ENCODE measurements around the gene IFNA8. TPM values are rescaled to one million over a fixed set of nuclear protein-coding genes. Genes with fewer than 3 reads are reported as not detected.

Gene IFNA8
- total RNA-seq, 1 experiment from 2014 or later: not detected

GRCh38 chr9:21428235-21428634 is 19.3 kb downstream of the IFNA8 start:
- no peak overlapping the region for H2BK20ac ChIP-seq (ENCODE audit: low read depth, low read length, poor library complexity, severe bottlenecking)
- no peak overlapping the region for H3K4ac ChIP-seq (ENCODE audit: low read depth, low read length)
- no peaks in the 10 kb centered on the region for H3K27me3 ChIP-seq (ENCODE audit: insufficient read depth, low read length)
- no peak overlapping the region for H2BK5ac ChIP-seq (ENCODE audit: insufficient read length, low read length)
- H2AK5ac ChIP-seq (ENCODE audit: insufficient read length, low read length): no peak overlapping the region
- H3K14ac ChIP-seq (ENCODE audit: insufficient read depth, low read length): no peak overlapping the region
- H3K36me3 Mint-ChIP-seq (ENCODE audit: insufficient read depth in 1 of 3, low read depth in 3 of 3): no peaks in the 10 kb centered on the region
- no peaks in the 10 kb centered on the region for H3K79me1 ChIP-seq (ENCODE audit: insufficient read depth, low read depth, low read length, poor library complexity, severe bottlenecking)
- H3K9me3 ChIP-seq (ENCODE audit: control insufficient read depth, low read depth, low read length): no peaks in the 10 kb centered on the region
- H2BK12ac ChIP-seq (ENCODE audit: insufficient read length, low read depth, low read length): no peak overlapping the region
- H3K9ac ChIP-seq (ENCODE audit: extremely low read depth, insufficient read length, low read length): no peak overlapping the region
- no peak overlapping the region for H3K23ac ChIP-seq (ENCODE audit: insufficient read length, low read depth, low read length)
- peaks cover 20 to 22% of the 10 kb centered on the region in 2 experiments for H3K4me1 Mint-ChIP-seq
- no peak overlapping the region for H2BK15ac ChIP-seq (ENCODE audit: low read depth, low read length)
- no peak for TF ChIP-seq CTCF (conservative IDR thresholded peaks at IDR 0.05)
- no peak overlapping the region for H3K4me2 ChIP-seq (ENCODE audit: insufficient read depth, insufficient read length, low read length)
- no peaks in the 10 kb centered on the region for H3K9me3 Mint-ChIP-seq
- no peak overlapping the region for H4K8ac ChIP-seq (replicated peaks; ENCODE audit: insufficient read length, low read depth, low read length)
- WGBS (ENCODE audit: extremely low coverage, insufficient read length, low lambda C conversion rate): no CpG with 5 or more reads among the region's 1 CpG
- no peak overlapping the region for H4K5ac ChIP-seq (ENCODE audit: insufficient read length, low read depth, low read length)
- no peak overlapping the region for H3K56ac ChIP-seq (ENCODE audit: insufficient read length, low read depth, low read length)
- H3K27ac ChIP-seq (ENCODE audit: insufficient read length, low read depth, low read length): no peak overlapping the region
- H4K20me1 ChIP-seq (ENCODE audit: control insufficient read depth, insufficient read depth, insufficient read length): no peaks in the 10 kb centered on the region
- no peak overlapping the region for H3T11ph ChIP-seq (ENCODE audit: low read length)
- no peak overlapping the region for H2BK120ac ChIP-seq (ENCODE audit: low read depth, low read length, poor library complexity, severe bottlenecking)
- no peak overlapping the region for H2AFZ ChIP-seq (ENCODE audit: low read length)
- no peak overlapping the region for H4K91ac ChIP-seq (ENCODE audit: insufficient read length, low read depth, low read length)
- H3K23me2 ChIP-seq (ENCODE audit: insufficient read length, low read depth, low read length, poor library complexity, severe bottlenecking): no peaks in the 10 kb centered on the region
- peaks cover 3% of the 10 kb centered on the region; the same call in 1 of the 2 replicates for H3K4me1 ChIP-seq (ENCODE audit: insufficient read depth, low read length)
- no peak overlapping the region for H3K4me3 Mint-ChIP-seq
- H3K27ac Mint-ChIP-seq: no peak overlapping the region; a peak in 1 of 7 replicates
- no peak overlapping the region for H3K18ac ChIP-seq (ENCODE audit: insufficient read length, low read depth, low read length)
- DNase-seq: no peak
- peaks cover 2% of the 10 kb centered on the region; the same call in 1 of the 2 replicates for H3K27me3 Mint-ChIP-seq (ENCODE audit: low read depth)
- H3K79me2 ChIP-seq (ENCODE audit: insufficient read depth, low read length): no peaks in the 10 kb centered on the region
